MCF 10A (cell line): ENCODE measurements around the gene NKX2-1. TPM values are rescaled to one million over a fixed set of nuclear protein-coding genes. Genes with fewer than 3 reads are reported as not detected.

Experiments
- BruUV-seq: library from RNA; stranded (reverse); fragments of 400-500 nt; replicated peaks from 2 replicates; lab custom pipeline; 2021; lab: Mats Ljungman, UMichigan
- CTCF ChIA-PET: fragments of 300-600 bp; sonication (Branson Sonifier 250); formaldehyde crosslinking; extraction: SDS; loops from one replicate; lab custom pipeline; 2021; ENCODE audit warnings: antibody characterized with exemption, inconsistent platforms; lab: Yijun Ruan, JAX
- POLR2A ChIA-PET: fragments of 300-600, 350-650 bp; sonication (Branson Sonifier 250); formaldehyde crosslinking; extraction: SDS; loops from one replicate; lab custom pipeline; 2020; ENCODE audit warnings: antibody characterized with exemption, inconsistent platforms; lab: Yijun Ruan, JAX
- DNase-seq: peaks from one replicate; pipeline ENCODE4 v3.0.0-alpha.2; 2018; ENCODE audit not compliant: unreplicated experiment
- H3K27ac Mint-ChIP-seq: one replicate; pipeline ENCODE4 v1.8.0; 2022; ENCODE audit warnings: mild to moderate bottlenecking, low read depth, mixed read lengths; ENCODE audit not compliant: unreplicated experiment
- H3K27me3 Mint-ChIP-seq: one replicate; pipeline ENCODE4 v1.8.0; 2022; ENCODE audit warnings: mixed read lengths; ENCODE audit not compliant: insufficient read depth, unreplicated experiment
- H3K36me3 Mint-ChIP-seq: one replicate; pipeline ENCODE4 v1.8.0; 2022; ENCODE audit warnings: mild to moderate bottlenecking, moderate library complexity, mixed read lengths; ENCODE audit not compliant: insufficient read depth, unreplicated experiment
- H3K4me1 Mint-ChIP-seq: one replicate; pipeline ENCODE4 v1.8.0; 2022; ENCODE audit warnings: mixed read lengths; ENCODE audit not compliant: insufficient read depth, unreplicated experiment
- H3K4me3 Mint-ChIP-seq: one replicate; pipeline ENCODE4 v1.8.0; 2022; ENCODE audit warnings: mild to moderate bottlenecking, moderate library complexity, mixed read lengths; ENCODE audit not compliant: unreplicated experiment
- H3K9me3 Mint-ChIP-seq: one replicate; pipeline ENCODE4 v1.8.0; 2022; ENCODE audit warnings: mixed read lengths; ENCODE audit not compliant: unreplicated experiment
- intact Hi-C: fragments of 100-400 bp; cut with micrococcal nuclease; formaldehyde crosslinking; loops from 2 replicates; pipeline ENCODE4 v1.14.1; 2022
- total RNA-seq: library from RNA; stranded (reverse); gene quantifications from 2 replicates; pipeline ENCODE4 v1.2.3, GENCODE V29; 2022
- TF ChIP-seq, protein P1 (sequence below): fragments of 200-600 bp; IDR thresholded peaks from one replicate; pipeline ENCODE4 v1.8.0; 2022; ENCODE audit warnings: antibody characterized with exemption, mild to moderate bottlenecking; ENCODE audit not compliant: unreplicated experiment

The NKX2-1 gene
- total RNA-seq, 1 experiment from 2014 or later, result not detected

DNA sequence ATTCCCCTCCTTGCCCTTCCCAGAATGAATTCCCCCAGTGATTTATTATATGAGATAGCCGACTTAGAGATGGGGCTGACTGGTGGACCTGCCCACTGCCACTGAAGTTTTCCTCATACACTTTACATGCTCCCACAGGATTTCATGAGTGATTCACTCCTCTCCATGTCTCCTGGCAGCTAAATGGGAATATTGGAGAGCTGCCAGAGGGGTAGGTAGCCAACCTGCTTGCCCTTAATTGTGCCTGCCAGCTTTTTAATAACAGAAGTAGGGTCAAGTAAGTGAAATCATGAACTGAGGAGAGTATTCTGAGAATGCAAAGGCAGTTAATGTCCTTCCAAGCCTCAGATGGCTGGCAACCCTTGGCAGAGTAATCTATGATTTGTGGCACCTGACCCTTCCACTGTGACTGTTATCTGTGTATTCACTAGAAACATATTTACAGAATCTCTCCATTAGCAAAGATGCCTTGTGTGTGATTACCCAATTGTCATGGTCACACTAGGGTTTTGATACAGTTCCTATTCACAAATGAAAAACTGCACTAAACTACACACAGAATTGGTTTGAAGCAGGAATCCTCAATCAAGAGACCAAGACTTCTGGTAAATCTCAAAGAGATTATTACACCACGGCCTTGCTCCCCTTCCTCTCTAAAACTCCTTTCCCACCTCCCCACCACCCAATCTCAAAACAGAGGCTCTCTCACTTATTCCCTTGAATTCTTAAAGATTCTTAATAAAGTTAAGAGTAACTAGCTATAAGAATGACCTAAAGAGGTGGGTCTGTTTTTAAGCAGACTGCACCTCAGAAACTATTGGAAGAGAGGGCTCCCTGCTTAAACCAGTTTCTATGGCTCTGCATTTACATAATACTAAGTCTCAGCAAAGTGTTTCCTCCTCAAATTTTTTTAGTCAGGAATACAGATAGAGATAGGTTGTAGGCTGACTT lies 17.2 kb downstream of the NKX2-1 start:
- Mint-ChIP-seq H3K4me1 (no peaks in the 10 kb centered on the region), H3K27ac (no peak overlapping the region), H3K4me3 (no peak overlapping the region), H3K9me3 (no peaks in the 10 kb centered on the region), H3K36me3 (no peaks in the 10 kb centered on the region), H3K27me3 (peaks cover 99% of the 10 kb centered on the region)
- TF ChIP-seq, protein P1, sequence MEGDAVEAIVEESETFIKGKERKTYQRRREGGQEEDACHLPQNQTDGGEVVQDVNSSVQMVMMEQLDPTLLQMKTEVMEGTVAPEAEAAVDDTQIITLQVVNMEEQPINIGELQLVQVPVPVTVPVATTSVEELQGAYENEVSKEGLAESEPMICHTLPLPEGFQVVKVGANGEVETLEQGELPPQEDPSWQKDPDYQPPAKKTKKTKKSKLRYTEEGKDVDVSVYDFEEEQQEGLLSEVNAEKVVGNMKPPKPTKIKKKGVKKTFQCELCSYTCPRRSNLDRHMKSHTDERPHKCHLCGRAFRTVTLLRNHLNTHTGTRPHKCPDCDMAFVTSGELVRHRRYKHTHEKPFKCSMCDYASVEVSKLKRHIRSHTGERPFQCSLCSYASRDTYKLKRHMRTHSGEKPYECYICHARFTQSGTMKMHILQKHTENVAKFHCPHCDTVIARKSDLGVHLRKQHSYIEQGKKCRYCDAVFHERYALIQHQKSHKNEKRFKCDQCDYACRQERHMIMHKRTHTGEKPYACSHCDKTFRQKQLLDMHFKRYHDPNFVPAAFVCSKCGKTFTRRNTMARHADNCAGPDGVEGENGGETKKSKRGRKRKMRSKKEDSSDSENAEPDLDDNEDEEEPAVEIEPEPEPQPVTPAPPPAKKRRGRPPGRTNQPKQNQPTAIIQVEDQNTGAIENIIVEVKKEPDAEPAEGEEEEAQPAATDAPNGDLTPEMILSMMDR, result no peak
- CTCF ChIA-PET, result interaction anchor here (0.6 to 1.4 kb wide), 2 partner anchors 51 to 182 kb away, joined by 3 to 4 read pairs; partner anchors contain the start of gene MBIP
- no TSS peak for BruUV-seq
- intact Hi-C loops, result no loop called here
- DNase-seq, result peak; percentile 44
- POLR2A ChIA-PET, result no interaction called here

DNA sequence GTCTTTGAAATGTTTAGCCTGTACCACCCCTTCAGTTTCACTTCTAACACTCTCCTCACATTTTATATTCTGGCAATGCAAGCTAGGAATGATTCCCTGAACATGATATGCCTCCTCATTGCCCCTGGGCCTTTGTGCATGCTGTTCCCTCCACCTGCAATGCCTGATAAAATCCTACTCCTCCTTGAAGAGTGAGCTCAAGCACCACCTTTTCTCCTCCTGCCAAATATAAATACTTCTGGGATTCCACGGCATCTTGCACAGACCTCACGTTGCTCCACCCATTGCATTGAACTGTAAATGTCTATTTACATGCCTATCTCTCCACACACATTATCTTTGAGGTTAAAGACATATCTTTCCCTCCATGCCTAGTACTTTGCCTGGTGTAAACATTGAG lies 21.1 kb downstream of the NKX2-1 start:
- intact Hi-C loops, result no loop called here
- DNase-seq, result no peak
- no peaks in the 10 kb centered on the region for H3K4me1 Mint-ChIP-seq
- no peak overlapping the region for H3K27ac Mint-ChIP-seq
- BruUV-seq, result no TSS peak
- H3K36me3 Mint-ChIP-seq, result no peaks in the 10 kb centered on the region
- CTCF ChIA-PET, result interaction anchor here (0.6 kb wide), 1 partner anchor 148 kb away, joined by 4 read pairs; no protein-coding TSS in a partner anchor
- no peak overlapping the region for H3K4me3 Mint-ChIP-seq
- POLR2A ChIA-PET, result no interaction called here
- TF ChIP-seq, protein P1, result no peak
- H3K27me3 Mint-ChIP-seq, result peaks cover 97% of the 10 kb centered on the region
- no peaks in the 10 kb centered on the region for H3K9me3 Mint-ChIP-seq

DNA sequence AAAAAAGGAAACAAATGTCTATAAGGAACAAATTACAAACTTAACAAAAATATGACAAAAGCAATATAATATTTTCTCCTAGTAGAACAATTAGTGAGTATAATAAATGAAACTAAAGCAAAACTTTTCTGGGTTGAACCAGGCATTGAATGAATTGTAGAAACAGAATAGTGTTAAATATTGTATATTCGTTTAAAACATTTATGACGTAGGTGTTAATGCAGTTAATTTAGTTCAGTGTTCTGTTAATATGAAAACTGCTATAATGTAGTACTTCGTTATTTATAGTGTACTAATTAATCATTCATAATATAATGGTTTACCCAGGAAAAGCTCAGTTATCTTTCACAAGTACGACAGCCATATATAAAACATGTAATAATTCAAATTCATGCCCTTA lies 23.7 kb downstream of the NKX2-1 start:
- POLR2A ChIA-PET, result interaction anchor here (0.7 kb wide), 1 partner anchor 109 kb away, joined by 3 read pairs; no protein-coding TSS in a partner anchor
- no peak for DNase-seq
- Mint-ChIP-seq H3K27ac (no peak overlapping the region), H3K4me1 (no peaks in the 10 kb centered on the region), H3K9me3 (no peaks in the 10 kb centered on the region), H3K36me3 (no peaks in the 10 kb centered on the region), H3K27me3 (peaks cover 97% of the 10 kb centered on the region), H3K4me3 (no peak overlapping the region)
- CTCF ChIA-PET, result interaction anchor here (0.8 to 1.2 kb wide), 3 partner anchors 10 to 617 kb away, joined by 3 to 4 read pairs (median 3); no protein-coding TSS in a partner anchor
- intact Hi-C loops, result no loop called here
- TF ChIP-seq, protein P1, result no peak
- BruUV-seq, result no TSS peak

DNA sequence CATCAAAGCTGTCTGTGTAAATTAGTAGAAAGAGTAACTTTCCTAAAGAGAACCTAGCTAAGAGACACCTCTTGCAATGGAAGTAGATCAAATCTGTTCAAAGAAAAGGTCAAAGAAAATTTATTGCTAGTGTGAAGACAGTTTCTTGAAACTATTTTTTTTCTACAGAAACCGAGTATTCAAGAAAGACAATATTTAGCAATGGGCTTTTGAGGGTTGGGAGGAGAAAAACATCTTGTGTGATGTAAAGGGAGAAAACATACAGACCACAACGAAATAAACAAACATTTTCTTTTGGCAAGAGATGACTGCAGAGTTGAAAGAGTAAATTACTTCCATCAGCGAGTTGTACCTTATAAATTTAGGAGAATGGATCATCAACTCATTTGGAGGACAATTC lies 24.4 kb downstream of the NKX2-1 start:
- CTCF ChIA-PET, result interaction anchor here (0.6 to 1.2 kb wide), 5 partner anchors 10 to 616 kb away, joined by 3 to 4 read pairs (median 4); no protein-coding TSS in a partner anchor
- TF ChIP-seq, protein P1, result no peak
- H3K4me3 Mint-ChIP-seq, result no peak overlapping the region

More for the DNA sequence above, 24.4 kb downstream of the NKX2-1 start:
- POLR2A ChIA-PET, result interaction anchor here (0.7 kb wide), 1 partner anchor 110 kb away, joined by 3 read pairs; no protein-coding TSS in a partner anchor
- BruUV-seq, result no TSS peak
- H3K9me3 Mint-ChIP-seq, result no peaks in the 10 kb centered on the region
- H3K36me3 Mint-ChIP-seq, result no peaks in the 10 kb centered on the region
- DNase-seq, result no peak
- H3K4me1 Mint-ChIP-seq, result no peaks in the 10 kb centered on the region
- intact Hi-C loops, result no loop called here
- H3K27me3 Mint-ChIP-seq, result peaks cover 97% of the 10 kb centered on the region
- no peak overlapping the region for H3K27ac Mint-ChIP-seq
